Neural crest cell (in vitro differentiated cells): ENCODE results near the gene DGKG. TPM values are rescaled to one million over a fixed set of nuclear protein-coding genes. Genes with fewer than 3 reads are reported as not detected.

ENCODE experiments used
- DNase-seq: peaks from one replicate; pipeline ENCODE4 v3.0.0; 2021; ENCODE audit warnings: low read depth, mixed read lengths, low spot score
- H3K27ac Mint-ChIP-seq: one replicate; pipeline ENCODE4 v1.8.0; 2021; ENCODE audit warnings: mild to moderate bottlenecking, mixed read lengths; ENCODE audit not compliant: unreplicated experiment
- H3K27me3 Mint-ChIP-seq: 2 replicates; pipeline ENCODE4 v1.8.0; 2021; ENCODE audit warnings: low read depth, mild to moderate bottlenecking, mixed read lengths
- H3K36me3 Mint-ChIP-seq: 2 replicates; pipeline ENCODE4 v1.8.0; 2021; ENCODE audit warnings: low read depth, mild to moderate bottlenecking, mixed read lengths
- H3K4me1 Mint-ChIP-seq: 2 replicates; pipeline ENCODE4 v1.8.0; 2021; ENCODE audit warnings: mixed read lengths
- H3K4me3 Mint-ChIP-seq: one replicate; pipeline ENCODE4 v1.8.0; 2021; ENCODE audit warnings: mild to moderate bottlenecking, mixed read lengths
- H3K9me3 Mint-ChIP-seq: 2 replicates; pipeline ENCODE4 v1.8.0; 2021; ENCODE audit warnings: mixed read lengths
- total RNA-seq: library from RNA; stranded (reverse); gene quantifications from 2 replicates; pipeline ENCODE4 v1.2.1, GENCODE V29; 2021
- TF ChIP-seq, protein P1 (sequence below): fragments of 200-600 bp; sonication (generic); conservative IDR thresholded peaks from 2 replicates; pipeline ENCODE4 v1.5.0; 2021; ENCODE audit warnings: antibody characterized with exemption, mild to moderate bottlenecking

DGKG gene
- total RNA-seq, 1 donor from 2014 or later, result not detected

DNA sequence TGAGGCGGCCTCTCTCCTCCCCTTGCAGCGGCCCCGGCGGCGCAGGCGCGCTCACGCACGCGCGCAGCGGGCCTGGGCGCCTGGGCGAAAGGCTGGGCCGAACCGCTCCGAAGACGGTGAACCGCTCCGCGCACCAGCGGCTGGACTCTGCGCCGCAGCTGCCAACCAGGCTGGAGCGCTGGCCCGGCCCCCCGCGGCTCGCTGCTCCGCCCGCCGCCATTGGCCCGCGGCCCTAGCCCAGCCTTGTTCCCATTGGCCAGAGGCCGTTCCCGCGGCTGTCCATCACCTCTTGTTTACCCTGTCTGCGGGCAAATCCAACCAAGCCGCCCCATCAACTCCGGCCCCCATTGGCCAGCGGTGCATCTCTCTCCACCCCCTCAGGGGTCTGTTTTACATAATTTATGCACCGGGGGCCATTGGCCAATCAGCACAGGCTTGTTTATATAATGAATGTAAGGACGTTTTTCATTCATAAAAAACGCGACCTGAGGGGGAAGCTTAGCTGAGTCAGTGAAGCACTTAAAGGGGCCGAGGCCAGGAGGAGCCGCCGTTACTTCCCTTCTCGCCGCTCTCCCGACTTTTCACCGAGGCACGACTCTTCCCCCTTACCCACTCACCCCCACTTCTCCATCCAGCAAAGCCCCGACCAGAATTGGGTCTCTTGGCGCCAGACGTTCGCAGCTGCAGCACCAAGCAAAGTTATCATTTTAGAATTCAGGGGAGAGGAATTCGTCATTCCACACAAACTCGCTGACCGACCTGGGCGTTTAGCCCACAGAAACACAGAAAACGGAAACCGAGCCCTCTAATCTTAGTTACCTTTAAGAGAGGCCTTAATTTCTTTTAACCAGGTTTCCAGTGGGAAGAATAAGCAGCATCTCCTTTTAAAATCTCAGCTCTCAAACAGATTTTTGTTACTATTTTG is 252.8 kb downstream of the DGKG start, which contains the start of gene ETV5:
TSS of gene ETV5 (minus strand) at position 149 of the 925 bp plus-strand sequence. CDS start 3,221 bp downstream, outside the sequence.
- H3K4me1 Mint-ChIP-seq, result peaks cover 67% of the 10 kb centered on the region
- H3K9me3 Mint-ChIP-seq, result no peaks in the 10 kb centered on the region
- DNase-seq, result peak; percentile 94
- H3K27ac Mint-ChIP-seq, result peak within 1 kb of the TSS; percentile 99
- peaks cover 20% of the 10 kb centered on the region for H3K27me3 Mint-ChIP-seq
- no peaks in the 10 kb centered on the region for H3K36me3 Mint-ChIP-seq
- TF ChIP-seq, protein P1, sequence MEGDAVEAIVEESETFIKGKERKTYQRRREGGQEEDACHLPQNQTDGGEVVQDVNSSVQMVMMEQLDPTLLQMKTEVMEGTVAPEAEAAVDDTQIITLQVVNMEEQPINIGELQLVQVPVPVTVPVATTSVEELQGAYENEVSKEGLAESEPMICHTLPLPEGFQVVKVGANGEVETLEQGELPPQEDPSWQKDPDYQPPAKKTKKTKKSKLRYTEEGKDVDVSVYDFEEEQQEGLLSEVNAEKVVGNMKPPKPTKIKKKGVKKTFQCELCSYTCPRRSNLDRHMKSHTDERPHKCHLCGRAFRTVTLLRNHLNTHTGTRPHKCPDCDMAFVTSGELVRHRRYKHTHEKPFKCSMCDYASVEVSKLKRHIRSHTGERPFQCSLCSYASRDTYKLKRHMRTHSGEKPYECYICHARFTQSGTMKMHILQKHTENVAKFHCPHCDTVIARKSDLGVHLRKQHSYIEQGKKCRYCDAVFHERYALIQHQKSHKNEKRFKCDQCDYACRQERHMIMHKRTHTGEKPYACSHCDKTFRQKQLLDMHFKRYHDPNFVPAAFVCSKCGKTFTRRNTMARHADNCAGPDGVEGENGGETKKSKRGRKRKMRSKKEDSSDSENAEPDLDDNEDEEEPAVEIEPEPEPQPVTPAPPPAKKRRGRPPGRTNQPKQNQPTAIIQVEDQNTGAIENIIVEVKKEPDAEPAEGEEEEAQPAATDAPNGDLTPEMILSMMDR, result no peak
- H3K4me3 Mint-ChIP-seq, result peak within 1 kb of the TSS; percentile 93

- peak overlapping the region; percentile 93 for H3K4me3 Mint-ChIP-seq
Measured at GRCh38 chr3:186108106-186108940, 253.7 kb downstream of the DGKG start.

DNA sequence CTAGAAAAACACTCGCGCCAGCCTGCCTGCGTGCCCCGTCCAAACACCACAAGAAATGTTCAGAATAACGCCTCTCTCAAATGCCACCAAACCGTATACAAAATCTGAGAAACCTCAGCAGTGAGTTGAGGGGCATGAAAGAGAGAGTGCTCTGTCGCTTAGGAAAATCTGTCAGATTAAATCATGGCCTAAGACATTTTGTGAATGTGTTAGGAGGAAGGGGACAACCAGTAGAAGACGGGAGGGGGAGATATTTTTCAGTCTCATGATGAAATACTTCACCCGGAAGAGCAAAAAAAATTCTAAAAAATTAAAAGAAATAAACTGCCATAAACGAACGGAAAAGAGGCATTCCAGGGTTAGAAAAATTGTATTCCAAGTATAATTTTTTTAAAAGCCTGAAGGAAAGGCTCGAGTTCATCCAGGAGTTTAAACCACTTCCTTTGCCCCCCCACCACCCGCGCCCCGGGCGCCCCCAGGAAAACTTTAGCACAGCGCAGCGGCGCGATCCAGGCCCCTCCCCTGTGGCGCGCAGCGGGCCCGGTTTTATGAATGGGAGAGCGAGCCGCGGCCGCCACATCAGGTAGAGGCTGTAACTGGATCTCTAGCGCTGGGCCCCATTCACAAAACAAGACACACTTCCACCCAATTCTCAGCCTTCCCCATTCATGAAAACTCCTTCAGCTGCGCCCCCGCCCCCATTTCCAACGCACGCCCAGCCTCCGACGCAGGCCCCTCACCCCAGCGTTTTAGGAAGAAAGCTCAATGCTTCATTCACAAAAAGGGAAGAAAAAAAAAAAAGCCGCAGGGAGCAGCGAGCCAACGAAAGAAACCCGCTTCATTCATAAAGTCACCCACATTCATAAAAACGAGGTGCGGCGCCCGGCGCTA is 254.6 kb downstream of the DGKG start:
- Mint-ChIP-seq H3K36me3 (peaks cover 6% of the 10 kb centered on the region), H3K27ac (peak overlapping the region; percentile 91), H3K27me3 (peaks cover 28% of the 10 kb centered on the region), H3K4me1 (peaks cover 75% of the 10 kb centered on the region), H3K4me3 (peak overlapping the region; percentile 93), H3K9me3 (no peaks in the 10 kb centered on the region)
- TF ChIP-seq, protein P1, result no peak
- DNase-seq, result peak; percentile 63

More at GRCh38 chr3:186108106-186108940, 253.7 kb downstream of the DGKG start:
- peak overlapping the region; percentile 91 for H3K27ac Mint-ChIP-seq
- H3K4me1 Mint-ChIP-seq, result peaks cover 75% of the 10 kb centered on the region
- TF ChIP-seq, protein P1, result no peak
- H3K9me3 Mint-ChIP-seq, result no peaks in the 10 kb centered on the region
- peaks cover 3% of the 10 kb centered on the region for H3K36me3 Mint-ChIP-seq
- H3K27me3 Mint-ChIP-seq, result peaks cover 23% of the 10 kb centered on the region
- DNase-seq, result peak; percentile 63

DNA sequence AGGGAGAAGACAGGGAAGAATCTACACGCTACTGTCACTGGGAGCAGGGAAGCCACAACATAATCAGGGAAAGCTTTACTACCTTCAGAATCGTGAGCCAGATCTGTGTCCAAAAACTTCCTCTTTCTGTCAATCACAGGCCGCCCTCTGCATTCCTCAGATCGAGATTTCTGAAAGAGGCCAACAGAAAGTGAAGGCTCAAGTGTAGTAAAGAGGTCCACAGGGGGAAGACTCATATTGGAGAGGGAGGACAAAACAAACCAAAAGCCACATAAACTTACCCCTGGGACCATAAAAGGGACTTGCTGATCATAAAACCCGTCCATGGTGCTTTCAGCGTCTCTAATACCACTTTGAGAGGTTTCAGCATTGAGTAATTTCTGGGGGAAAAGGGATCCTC is 256.5 kb downstream of the DGKG start:
- peak overlapping the region; percentile 85 for H3K4me3 Mint-ChIP-seq
- peaks cover 25% of the 10 kb centered on the region for H3K27me3 Mint-ChIP-seq
- no peaks in the 10 kb centered on the region for H3K9me3 Mint-ChIP-seq
- H3K36me3 Mint-ChIP-seq, result peaks cover 6% of the 10 kb centered on the region
- H3K4me1 Mint-ChIP-seq, result peaks cover 56% of the 10 kb centered on the region
- TF ChIP-seq, protein P1, result no peak
- DNase-seq, result no peak
- peak overlapping the region; percentile 10 for H3K27ac Mint-ChIP-seq

DNA sequence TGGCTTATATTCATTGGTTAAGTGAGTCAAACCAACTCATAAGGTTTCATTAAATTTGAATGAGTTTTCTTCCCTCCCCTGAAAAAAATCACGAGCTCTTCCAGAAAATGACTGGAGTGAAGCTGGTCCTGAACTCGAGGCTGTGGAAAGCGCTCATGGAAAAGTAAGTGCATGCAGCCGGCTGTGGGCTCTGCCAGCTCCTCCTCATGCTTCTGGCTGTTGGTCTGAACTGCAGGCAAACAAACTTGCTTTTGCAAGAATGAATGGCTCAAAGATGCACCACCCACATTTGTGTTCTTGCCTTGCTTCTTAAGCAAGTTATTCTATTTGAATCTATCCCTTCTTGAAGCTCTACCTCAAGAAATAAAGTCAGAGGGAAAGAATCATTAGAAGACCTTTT is 259.3 kb downstream of the DGKG start:
- TF ChIP-seq, protein P1, result no peak
- peaks cover 62% of the 10 kb centered on the region for H3K4me1 Mint-ChIP-seq
- peaks cover 42% of the 10 kb centered on the region for H3K27me3 Mint-ChIP-seq
- peak overlapping the region; percentile 28 for H3K4me3 Mint-ChIP-seq
- peaks cover 6% of the 10 kb centered on the region for H3K36me3 Mint-ChIP-seq
- no peak for DNase-seq
- H3K27ac Mint-ChIP-seq, result no peak overlapping the region
- no peaks in the 10 kb centered on the region for H3K9me3 Mint-ChIP-seq
